ENCODE results near the gene ZNF384.

DNA sequence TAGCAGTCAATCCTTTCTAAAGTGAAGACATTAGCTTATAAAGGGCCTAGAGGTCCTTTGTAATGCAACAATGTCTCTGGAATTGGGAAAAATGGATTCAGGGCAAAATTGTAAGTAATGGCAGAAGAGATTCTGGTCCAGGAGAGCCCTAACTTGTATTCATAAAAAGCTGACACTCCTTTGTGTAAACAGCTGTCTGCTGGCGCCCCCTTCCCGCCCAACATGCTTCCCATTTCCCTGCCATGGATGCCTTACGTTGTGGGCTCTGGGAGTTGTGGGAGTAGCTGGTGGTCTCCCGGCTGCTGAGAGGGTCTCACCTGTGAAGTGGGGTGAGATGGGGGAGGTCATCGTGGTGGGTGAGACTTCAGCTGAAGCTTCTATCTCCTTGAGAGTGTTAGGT, 44.3 kb downstream of the ZNF384 start:
- TF ChIP-seq, protein P1, sequence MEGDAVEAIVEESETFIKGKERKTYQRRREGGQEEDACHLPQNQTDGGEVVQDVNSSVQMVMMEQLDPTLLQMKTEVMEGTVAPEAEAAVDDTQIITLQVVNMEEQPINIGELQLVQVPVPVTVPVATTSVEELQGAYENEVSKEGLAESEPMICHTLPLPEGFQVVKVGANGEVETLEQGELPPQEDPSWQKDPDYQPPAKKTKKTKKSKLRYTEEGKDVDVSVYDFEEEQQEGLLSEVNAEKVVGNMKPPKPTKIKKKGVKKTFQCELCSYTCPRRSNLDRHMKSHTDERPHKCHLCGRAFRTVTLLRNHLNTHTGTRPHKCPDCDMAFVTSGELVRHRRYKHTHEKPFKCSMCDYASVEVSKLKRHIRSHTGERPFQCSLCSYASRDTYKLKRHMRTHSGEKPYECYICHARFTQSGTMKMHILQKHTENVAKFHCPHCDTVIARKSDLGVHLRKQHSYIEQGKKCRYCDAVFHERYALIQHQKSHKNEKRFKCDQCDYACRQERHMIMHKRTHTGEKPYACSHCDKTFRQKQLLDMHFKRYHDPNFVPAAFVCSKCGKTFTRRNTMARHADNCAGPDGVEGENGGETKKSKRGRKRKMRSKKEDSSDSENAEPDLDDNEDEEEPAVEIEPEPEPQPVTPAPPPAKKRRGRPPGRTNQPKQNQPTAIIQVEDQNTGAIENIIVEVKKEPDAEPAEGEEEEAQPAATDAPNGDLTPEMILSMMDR (conservative IDR thresholded peaks at IDR 0.05; ENCODE audit: low read depth in 2 of 2): peak; percentile 54 to 77
- TF ChIP-seq, protein P2, sequence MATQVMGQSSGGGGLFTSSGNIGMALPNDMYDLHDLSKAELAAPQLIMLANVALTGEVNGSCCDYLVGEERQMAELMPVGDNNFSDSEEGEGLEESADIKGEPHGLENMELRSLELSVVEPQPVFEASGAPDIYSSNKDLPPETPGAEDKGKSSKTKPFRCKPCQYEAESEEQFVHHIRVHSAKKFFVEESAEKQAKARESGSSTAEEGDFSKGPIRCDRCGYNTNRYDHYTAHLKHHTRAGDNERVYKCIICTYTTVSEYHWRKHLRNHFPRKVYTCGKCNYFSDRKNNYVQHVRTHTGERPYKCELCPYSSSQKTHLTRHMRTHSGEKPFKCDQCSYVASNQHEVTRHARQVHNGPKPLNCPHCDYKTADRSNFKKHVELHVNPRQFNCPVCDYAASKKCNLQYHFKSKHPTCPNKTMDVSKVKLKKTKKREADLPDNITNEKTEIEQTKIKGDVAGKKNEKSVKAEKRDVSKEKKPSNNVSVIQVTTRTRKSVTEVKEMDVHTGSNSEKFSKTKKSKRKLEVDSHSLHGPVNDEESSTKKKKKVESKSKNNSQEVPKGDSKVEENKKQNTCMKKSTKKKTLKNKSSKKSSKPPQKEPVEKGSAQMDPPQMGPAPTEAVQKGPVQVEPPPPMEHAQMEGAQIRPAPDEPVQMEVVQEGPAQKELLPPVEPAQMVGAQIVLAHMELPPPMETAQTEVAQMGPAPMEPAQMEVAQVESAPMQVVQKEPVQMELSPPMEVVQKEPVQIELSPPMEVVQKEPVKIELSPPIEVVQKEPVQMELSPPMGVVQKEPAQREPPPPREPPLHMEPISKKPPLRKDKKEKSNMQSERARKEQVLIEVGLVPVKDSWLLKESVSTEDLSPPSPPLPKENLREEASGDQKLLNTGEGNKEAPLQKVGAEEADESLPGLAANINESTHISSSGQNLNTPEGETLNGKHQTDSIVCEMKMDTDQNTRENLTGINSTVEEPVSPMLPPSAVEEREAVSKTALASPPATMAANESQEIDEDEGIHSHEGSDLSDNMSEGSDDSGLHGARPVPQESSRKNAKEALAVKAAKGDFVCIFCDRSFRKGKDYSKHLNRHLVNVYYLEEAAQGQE (IDR thresholded peaks at IDR 0.05; ENCODE audit: unreplicated experiment): no peak
- no peak for TF ChIP-seq CREB1 (CRISPR knock-in tag; IDR thresholded peaks at IDR 0.05; ENCODE audit: low read depth)

Data from GM23338 (cell line).